HG03432 (cell line): ENCODE data around the gene RFX5.
"Not testable (repeated sequence)": the region's sequence is repeated elsewhere in the genome, so short reads cannot be mapped to it uniquely, and the experiment has no call there.

Experiments used
- ATAC-seq: cut with Tn5 transposase; IDR thresholded peaks from one replicate; pipeline ENCODE4 v1.9.1; 2021; ENCODE audit warnings: mild to moderate bottlenecking, moderate library complexity; ENCODE audit not compliant: unreplicated experiment

Gene RFX5

GRCh38 chr1:151346769-151347522 lies at the start of gene RFX5:
RFX5 (minus strand) TSS chr1:151347252; CDS start chr1:151346320, 932 bp downstream.
- peak; percentile 92 for ATAC-seq

- ATAC-seq, result not testable (repeated sequence)
These were observed 49.2 kb upstream of the RFX5 start for GRCh38 chr1:151396265-151396664.

GRCh38 chr1:151393583-151393982 lies 46.5 kb upstream of the RFX5 start:
- ATAC-seq, result no peak

DNA sequence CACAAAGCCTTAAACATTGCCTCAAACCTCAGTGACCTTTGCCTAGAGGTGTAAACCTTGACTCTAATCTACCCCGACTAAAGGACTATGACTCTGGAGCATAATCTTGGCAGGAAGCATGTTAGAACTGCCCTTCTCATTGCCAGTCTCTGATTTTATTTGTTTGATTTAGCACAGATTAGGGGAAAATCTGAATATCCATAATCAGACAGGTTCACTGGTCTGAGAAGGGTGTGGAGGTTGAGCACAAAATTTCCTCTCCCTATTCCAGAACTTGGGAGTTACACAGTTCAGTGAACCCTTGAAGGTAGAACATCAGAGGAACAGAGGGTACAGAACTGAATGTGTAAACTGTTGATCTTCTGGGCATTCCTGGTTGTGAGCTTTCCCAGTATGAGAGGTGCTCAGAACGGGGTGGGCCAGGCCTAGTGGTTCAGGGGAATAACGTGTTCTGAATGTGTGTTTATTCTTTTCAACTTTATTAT lies 44.1 kb upstream of the RFX5 start:
- no peak for ATAC-seq

- ATAC-seq, result not testable (repeated sequence)
These were observed 43.4 kb upstream of the RFX5 start for GRCh38 chr1:151390221-151391078.

DNA sequence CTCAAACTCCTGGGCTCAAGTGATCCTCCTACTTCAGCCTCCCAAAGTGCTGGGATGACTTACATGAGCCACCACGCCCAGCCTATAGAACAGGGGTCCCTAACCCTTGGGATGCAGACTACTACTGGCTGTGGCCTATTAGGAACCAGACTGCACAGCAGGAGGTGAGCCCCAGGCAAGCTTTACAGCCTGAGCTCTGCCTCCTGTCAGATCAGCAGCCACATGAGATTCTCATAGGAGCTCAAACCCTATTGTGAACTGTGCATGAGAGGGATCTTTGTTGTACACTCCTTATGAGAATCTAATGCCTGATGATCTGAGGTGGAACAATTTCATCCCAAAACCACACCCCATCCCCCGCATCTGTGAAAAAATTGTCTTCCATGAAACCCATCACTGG lies 39.0 kb upstream of the RFX5 start:
- no peak for ATAC-seq

- no peak for ATAC-seq
These were observed 37.5 kb upstream of the RFX5 start for GRCh38 chr1:151384584-151384983.

DNA sequence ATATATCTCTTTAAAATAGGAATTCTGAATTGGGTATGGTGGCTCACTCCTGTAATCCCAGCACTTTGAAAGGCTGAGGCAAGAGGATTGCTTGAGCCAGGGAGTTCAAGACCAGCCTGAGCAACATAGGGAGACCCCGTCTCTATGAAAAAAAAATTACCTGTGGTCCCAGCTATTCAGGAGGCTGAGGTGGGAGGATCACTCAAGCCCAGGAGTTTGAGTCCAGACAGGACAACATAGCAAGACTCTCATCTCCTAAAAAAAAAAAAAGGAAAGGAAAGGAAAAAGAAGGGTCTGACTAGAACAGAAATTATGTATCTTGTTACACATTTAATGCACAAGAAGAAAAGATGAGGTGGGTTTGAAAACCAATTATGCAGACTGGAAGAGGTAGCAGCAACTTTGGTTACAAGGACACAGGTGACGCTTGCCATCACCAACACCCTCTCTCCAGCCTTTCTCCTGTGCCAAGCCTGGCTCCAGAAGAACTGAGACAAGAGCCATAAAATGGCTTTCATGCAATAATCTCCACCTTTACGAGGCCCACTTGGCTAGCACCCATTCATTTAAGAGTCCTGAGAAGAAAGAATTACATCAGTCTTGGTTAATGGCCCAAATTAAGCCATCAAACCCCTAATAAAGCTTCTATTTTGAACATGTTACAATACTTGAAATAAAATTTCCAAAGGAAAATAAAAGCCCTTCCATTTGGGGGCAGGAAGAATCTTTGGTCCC lies 30.3 kb upstream of the RFX5 start:
- ATAC-seq, result no peak

DNA sequence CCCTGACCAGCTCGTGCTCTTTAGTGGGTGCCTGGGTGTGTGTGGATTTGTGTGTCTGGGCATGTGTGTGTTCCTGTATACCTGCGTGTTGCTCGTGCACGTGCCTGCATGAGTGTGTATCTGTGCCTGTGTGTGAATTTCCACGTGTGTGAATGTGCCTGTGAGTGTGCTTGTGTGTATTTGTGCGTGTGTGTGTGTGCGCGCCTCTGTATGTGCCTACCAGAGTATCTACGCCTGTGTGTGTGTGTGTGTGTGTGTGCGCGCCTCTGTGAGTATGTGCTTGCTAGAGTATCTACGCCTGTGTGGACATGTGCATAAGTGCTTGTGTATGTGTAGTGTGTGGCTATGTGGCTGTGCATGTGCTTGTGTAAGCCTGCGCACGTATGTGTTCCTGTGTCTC lies 26.1 kb upstream of the RFX5 start:
- ATAC-seq, result no peak

- ATAC-seq, result no peak
These were observed 25.2 kb upstream of the RFX5 start, which contains the start of gene SELENBP1 for GRCh38 chr1:151372058-151372934. SELENBP1 (minus strand) TSS chr1:151372705; CDS start chr1:151372641, 64 bp downstream.

DNA sequence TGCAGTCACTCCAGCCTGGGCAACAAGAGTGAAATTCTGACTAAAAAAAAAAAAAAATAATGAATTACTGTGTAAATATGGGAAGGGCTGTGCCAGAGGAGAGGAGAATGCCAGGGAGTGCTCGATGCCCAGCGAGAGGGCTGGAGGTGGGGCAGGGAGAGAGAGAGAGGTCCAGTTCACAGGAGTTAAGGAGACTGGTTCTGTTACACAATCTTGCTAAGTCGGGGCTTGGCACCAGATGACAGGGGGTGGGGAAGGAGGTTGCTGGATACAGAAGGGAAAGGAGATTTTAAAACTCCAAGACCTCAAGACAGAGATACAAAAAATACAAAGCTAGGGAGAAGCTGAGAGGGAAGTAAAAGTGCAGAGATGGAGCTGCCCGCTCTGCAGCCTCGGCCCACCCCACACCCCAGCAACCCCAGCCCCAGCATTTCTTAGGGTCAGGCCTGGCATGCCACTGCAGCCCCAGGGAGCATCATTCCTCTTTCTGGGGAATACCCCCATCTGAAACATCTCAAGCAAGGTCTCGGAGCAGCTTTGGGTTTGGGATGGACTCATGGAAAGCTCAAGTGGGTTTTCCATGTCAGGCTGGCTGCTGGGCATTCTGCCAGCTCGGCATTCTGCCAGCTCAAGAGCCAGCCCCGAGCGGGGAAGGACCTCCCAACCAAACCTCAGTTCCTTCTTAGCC lies 24.5 kb upstream of the RFX5 start:
- no peak for ATAC-seq

DNA sequence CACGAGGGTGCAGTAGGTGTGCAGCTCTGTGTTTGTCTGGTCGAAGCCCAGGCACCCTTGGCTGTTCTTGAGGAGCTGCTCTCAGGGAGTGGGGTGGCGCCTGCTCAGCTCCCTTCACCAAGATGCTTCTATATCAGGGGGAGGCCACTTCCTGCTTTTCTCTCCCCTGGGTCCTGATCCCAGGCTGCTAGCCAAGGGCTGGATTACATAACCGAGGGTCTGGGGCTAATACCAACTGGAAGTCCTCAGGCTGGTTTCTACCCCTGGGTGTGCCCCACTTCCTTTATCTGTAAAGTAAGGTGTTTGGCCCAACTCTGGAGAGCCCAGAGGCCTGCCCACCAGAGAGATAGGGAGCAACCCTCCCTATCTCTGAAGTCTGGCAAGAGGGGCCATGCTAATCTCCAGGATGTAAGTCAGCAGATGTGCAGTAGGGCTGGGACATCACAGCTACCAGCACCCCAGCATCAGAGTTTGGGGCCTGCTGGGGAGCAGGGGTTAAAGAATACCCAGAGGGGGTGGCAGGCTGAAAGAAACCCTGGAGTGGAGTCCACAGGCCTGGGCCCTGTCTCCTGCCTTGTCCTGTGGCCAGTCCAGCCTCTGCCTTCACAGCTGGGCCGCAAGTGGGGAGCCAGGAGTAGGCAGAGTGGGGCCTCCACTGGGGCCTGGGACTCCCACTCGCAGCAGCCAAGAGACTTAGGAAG lies 23.3 kb upstream of the RFX5 start:
- no peak for ATAC-seq

DNA sequence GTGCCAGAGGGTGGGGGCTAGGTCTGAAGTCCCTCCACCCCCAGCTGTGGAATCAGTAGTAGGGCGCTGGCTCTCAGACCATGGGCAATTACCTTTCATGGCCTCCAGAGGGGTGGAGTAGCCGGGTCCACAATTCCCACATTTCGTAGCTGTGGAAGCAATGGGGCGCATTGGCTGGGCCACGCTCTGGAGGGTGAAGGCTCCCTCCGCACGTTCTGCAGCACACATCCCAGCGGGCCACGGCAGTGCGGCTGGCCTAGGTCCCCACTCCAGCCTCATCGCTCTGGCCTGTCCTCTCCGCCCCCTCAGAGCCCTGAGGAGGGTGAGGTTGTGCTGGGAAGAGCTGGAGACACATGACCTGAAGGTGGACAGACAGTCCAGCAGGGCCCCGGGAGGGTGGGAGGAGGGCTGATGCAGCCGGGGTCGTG lies 22.6 kb upstream of the RFX5 start:
- ATAC-seq, result no peak

- ATAC-seq, result no peak
These were observed 22.2 kb upstream of the RFX5 start for GRCh38 chr1:151369302-151369610.

DNA sequence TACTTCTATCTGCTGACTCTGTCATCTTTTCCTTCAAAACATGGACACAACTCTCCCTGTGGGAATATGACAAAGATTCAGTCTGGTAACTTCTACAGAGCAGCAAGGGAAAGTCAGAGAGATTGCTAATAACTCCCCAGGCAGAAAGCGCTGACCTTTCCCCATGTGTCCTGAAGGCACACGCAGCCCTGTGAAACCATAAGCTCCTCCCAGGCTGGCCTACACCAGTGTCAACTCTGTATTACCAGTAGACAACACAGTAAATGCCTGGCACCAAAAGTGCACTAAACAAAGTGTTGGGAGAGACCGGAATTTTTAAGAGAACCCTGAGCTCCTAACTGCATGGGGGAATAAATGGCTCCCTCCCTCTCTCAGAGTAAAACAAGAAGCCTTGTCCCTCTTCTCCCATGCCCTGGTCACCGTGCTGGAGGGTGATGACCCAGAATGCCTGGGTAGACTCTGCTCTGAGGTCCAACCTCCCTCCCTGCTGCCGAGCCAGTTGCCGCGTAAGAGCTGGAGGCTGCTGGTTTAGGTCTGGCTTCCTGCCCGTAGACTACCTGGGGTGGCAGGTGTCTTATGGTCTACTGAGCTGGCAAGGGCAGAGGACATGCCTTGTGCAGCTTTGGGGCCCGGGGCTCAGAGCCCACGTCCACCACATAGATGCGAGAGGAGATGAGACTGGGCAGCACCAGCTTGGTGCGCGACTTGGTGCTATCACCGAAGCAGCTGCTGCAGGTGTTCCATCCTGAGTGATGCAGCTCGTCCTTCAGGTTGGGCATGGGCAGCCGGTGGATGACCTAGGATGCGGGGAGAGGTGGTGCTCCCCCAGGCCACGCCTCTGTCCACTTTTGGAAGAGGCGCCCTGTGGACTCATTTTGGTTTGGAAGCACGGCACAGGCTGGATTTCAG lies 21.6 kb upstream of the RFX5 start:
- ATAC-seq, result no peak

GRCh38 chr1:151367658-151368392 lies 20.8 kb upstream of the RFX5 start:
- ATAC-seq, result no peak

DNA sequence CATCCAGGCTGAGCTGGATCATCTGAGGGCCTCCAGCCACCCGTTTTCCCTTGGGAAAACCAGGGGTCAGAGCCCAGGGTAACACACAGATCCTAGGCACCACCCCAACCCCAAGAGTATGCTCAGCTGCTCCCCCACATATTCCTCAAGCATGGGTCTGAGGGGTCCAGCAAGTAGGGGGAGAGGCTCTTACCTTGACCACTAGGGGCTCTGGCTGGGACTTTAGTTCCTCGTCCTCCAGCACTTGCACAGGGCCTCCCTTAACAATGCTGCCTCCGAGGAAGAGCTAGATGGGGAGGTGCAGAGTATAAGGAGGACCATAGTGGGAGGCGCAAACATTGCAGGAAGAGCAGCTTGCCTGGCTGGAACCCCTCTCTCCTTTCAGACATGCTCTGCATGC lies 17.9 kb upstream of the RFX5 start:
- no peak for ATAC-seq
